NB4 (cell line): ENCODE data around the gene RGL2.
A peak's percentile ranks its signal among the peaks of the same experiment; 100 is the strongest.

Source experiments
- POLR2A ChIP-seq: IDR thresholded peaks from 2 replicates; pipeline ENCODE4 v1.6.1; 2011; ENCODE audit warnings: mild to moderate bottlenecking; ENCODE audit not compliant: insufficient read length; ENCODE audit errors: extremely low read depth
- TF ChIP-seq, protein P1 (sequence below): IDR thresholded peaks from one replicate; pipeline ENCODE4 v1.5.1; 2012; ENCODE audit warnings: low read depth, low read length

GRCh38 chr6:33276864-33277662 lies 21.7 kb downstream of the RGL2 start, which contains the start of gene B3GALT4:
- TF ChIP-seq, protein P1, sequence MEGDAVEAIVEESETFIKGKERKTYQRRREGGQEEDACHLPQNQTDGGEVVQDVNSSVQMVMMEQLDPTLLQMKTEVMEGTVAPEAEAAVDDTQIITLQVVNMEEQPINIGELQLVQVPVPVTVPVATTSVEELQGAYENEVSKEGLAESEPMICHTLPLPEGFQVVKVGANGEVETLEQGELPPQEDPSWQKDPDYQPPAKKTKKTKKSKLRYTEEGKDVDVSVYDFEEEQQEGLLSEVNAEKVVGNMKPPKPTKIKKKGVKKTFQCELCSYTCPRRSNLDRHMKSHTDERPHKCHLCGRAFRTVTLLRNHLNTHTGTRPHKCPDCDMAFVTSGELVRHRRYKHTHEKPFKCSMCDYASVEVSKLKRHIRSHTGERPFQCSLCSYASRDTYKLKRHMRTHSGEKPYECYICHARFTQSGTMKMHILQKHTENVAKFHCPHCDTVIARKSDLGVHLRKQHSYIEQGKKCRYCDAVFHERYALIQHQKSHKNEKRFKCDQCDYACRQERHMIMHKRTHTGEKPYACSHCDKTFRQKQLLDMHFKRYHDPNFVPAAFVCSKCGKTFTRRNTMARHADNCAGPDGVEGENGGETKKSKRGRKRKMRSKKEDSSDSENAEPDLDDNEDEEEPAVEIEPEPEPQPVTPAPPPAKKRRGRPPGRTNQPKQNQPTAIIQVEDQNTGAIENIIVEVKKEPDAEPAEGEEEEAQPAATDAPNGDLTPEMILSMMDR, result peak; percentile 23
- TF ChIP-seq POLR2A, result peak; percentile 59
